Measurements from ENCODE around the gene PLAAT3.
A peak's percentile ranks its signal among the peaks of the same experiment; 100 is the strongest.
"Not testable (repeated sequence)": the region's sequence is repeated elsewhere in the genome, so short reads cannot be mapped to it uniquely, and the experiment has no call there.

PLAAT3 gene

GRCh38 chr11:63608353-63609345 is 5.6 kb downstream of the PLAAT3 start:
- DNase-seq: no peak

- DNase-seq: no peak
These were observed 11.1 kb downstream of the PLAAT3 start for GRCh38 chr11:63603180-63603518.

- not testable (repeated sequence) for DNase-seq
These were observed 11.7 kb downstream of the PLAAT3 start for GRCh38 chr11:63602290-63603179.

GRCh38 chr11:63599211-63600122 is 14.8 kb downstream of the PLAAT3 start:
- DNase-seq: no peak

DNA sequence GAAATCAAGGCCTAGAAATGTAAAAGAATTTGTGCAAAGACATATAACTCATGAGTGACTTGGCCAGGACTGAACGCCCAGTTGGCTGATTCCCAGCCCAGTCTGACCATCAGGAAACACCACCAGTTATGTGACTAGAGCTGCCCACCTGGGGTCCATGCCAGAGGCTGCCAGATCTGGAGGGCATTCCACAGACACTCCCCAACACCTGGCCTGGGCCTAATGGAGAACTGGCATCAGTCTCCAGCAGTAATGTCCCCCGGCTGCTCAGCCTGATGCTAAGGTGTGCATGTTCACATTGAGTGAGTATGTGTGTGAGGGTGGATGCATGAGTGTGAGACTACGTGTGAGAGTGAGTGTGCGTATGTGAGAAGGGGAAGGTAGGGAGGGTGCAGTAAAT is 15.7 kb downstream of the PLAAT3 start:
- DNase-seq: no peak

- DNase-seq: no peak
These were observed 18.9 kb downstream of the PLAAT3 start for GRCh38 chr11:63595296-63595695.

GRCh38 chr11:63592975-63593395 is 21.2 kb downstream of the PLAAT3 start:
- no peak for DNase-seq

GRCh38 chr11:63590024-63590788 is 24.0 kb downstream of the PLAAT3 start:
- DNase-seq: no peak

- DNase-seq: no peak
These were observed 25.2 kb downstream of the PLAAT3 start for GRCh38 chr11:63589000-63589399.

DNA sequence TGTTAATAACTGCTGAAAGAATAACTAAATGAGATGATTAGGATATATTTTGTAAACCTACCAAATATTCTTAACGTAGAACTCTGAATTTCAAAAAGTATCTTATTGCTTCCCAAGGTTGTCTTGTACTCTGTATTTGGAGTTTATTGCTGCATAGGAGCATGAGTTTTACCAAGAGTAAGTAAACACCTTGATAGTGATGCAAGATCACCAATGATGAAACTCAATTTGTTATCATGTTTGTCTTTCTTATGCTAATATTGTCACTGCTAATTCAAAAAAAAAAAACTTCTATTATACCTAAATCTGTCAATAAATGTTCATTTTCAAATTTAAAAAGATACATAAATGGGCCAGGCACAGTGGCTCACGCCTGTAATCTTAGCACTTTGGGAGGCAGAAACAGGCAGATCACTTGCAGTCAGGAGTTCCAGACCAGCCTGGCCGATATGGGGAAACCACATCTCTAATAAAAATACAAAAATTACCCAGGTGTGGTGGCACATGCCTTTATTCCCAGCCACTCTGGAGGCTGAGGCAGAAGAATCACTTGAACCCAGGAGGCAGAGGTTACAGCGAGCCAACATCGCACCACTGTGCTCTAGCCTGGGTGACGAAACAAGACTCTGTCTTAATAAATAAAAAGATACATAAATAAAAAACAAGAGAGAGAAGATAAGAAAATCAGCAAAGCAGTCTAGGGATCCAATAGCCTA is 27.6 kb downstream of the PLAAT3 start:
- DNase-seq: no peak

- DNase-seq: no peak
These were observed 30.9 kb downstream of the PLAAT3 start for GRCh38 chr11:63583357-63583677.

DNA sequence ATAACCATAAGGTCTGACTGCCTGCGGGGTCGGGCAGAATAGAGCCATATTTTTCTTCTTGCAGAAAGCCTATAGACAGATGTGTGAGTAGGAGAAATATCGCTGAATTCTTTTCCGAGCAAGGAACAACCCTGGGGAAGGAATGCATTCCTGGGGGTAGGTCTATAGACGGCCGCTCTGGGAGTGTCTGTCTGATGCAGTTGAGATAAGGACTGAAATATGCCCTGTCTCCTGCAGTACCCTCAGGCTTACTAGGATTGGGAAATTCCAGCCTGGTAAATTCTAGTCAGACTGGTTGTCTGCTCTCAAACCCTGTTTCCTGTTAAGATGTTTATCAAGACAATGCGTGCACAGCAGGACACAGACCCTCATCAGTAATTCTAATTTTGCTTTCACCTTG is 33.0 kb downstream of the PLAAT3 start:
- DNase-seq: not testable (repeated sequence)

DNA sequence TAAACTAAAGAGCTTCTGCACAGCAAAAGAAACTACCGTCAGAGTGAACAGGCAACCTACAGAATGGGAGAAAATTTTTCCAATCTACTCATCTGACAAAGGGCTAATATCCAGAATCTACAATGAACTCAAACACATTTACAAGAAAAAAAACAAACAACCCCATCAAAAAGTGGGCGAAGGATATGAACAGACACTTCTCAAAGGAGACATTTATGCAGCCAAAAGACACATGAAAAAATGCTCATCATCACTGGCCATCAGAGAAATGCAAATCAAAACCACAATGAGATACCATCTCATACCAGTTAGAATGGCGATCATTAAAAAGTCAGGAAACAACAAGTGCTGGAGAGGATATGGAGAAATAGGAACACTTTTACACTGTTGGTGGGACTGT is 35.4 kb downstream of the PLAAT3 start:
- DNase-seq: not testable (repeated sequence)

GRCh38 chr11:63574856-63575602 is 39.2 kb downstream of the PLAAT3 start:
- no peak for DNase-seq

DNA sequence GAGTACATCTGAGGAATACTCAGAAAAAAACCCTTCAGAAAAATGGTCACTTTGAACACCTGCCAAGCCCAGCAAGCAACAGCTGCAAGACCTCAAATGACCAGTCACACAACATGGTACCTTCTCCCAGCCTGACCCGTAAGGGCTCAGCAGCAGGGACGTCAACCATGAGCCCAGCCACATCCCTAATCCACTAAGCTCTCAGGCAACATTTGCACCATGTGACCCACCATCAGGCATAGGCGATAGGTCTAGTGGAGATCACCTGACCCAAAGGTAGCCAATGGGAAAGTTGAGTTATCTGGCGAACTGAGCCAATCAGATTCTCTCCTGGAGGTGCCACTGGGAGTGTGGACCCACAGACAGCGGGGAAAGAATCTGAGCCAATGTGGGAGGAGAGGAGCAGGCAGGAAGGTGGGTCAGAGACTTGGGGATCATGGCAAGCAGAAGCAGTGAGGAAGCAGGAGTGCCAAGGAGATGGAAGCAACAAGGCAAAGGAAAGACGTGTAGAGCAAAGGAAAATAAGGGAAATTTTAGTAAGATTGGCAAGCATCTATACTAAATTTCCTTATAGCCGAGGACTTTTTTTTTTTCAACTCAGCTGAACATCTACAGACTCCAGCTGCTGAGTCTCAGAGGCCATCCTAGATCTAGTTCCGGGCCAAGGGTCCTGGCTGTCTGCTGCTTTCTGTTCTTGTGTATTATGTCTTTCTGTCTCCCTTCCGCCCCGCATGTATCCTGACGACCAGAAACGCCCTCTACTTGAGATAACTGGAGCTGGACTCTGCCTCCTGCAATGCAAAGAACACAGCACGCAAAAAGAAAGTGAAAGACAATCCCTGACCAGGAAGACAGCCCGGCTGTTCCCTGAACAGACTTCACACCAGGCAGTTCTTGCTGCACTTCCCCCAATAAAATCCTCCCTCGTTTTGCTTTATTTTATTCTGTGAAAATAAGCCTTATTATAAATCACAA is 40.1 kb downstream of the PLAAT3 start:
- DNase-seq: no peak

DNA sequence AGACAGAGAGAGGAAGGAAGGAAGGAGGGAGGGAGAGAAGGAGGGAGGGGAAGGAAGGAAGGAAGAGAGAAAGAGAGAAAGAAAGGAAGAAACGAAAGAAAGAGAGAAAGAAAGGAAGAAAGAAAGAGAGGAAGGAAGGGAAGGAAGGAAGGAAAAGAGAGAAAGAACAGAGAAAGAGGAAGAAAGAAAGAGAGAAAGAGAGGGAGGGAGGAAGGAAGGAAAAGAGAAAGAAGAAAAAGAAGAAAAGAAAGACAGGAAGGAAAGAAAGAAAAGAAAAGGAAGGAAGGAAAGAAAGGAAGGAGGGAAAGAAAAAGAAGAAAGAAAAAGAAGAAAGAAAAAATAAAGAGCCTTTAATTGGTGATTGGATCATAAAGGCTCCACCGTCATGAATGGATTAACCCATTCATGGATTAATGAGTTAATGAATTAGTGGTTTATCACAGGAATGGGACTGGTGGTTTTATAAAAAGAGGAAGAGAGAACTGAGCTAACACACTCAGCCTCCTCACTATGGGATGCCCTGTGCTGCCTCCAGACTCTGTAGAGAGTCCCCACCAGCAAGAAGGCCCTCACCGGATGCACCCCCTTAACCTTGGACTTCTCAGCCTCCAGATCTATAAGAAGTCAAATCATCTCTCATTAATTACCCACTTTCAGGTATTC is 42.1 kb downstream of the PLAAT3 start:
- DNase-seq: no peak

DNA sequence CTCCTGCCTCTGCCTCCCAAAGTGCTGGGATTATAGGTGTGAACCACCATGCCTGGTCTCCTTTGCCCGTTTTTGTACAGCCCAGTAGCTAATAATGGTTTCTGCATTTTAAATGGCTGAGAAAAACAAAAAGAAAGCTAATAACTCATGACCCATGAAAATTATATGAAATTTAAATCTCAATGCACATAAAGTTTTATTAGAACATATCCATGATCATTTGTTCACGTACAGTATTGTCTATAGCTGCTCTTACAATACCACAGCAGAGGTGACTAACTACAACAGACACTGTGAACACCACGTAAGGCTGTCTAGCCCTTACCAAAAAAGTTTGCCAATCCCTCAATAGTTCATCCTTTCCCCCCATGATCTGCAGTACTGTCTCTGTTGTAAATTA is 44.7 kb downstream of the PLAAT3 start:
- DNase-seq: no peak

DNA sequence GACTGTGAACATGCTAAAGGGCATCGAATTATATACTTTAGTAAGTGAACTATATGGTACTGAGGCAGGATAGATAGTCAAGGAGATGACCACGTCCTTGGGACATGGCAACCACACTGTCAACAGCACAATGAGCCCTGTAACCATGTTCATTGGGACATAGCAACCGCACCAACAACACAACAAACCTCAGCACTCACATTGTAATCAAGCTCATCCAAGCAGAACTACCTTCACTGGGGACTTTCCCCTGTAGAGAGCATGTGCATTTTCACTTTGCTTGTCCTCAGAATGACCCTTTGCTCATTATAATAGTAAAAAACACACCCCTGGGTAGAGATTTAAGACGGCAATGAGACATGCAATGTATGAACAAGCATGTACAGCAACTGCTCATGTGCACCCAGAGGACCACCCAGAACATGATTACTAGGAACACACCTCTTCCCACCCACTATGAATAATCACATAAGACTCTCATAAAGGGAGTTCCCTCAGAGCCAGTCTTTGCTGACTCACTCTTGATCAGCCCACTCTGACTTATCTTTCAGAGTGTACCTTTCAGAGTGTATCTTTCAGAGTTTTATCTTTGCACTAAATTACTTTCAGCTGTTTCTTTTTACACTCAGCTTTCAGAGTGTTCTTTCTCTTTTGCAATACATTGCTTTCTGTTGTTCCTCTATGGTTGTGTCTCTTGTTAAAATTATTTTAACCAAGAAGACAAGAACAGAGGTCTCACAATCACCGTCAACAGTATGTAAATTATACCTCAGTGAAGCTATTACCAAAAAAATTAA is 47.0 kb downstream of the PLAAT3 start:
- DNase-seq: peak; percentile 41
